Transverse colon (tissue), 4 donors: ENCODE data around the gene NFIA. TPM values are rescaled to one million over a fixed set of nuclear protein-coding genes. Genes with fewer than 3 reads are reported as not detected.

Experiments used
- DNase-seq: peaks from one replicate; pipeline ENCODE4 v3.0.0-alpha.2; 2019
- H3K27ac ChIP-seq, 4 donors: fragments of 200-600 bp; sonication (generic); 2 replicates each; pipeline ENCODE4 v1.5.1; 2016 to 2018; ENCODE audit warnings: inconsistent platforms in 4 of 4
- H3K27me3 ChIP-seq: fragments of 200-600 bp; sonication (generic); 2 replicates; pipeline ENCODE4 v1.5.1; 2017; ENCODE audit warnings: inconsistent platforms
- H3K36me3 ChIP-seq, 4 donors: fragments of 200-600 bp; sonication (generic); 2 replicates each; pipeline ENCODE4 v1.5.1; 2017 to 2019; ENCODE audit warnings: inconsistent platforms in 4 of 4
- H3K4me1 ChIP-seq, 4 donors: fragments of 200-600 bp; sonication (generic); 2 replicates each; pipeline ENCODE4 v1.5.1; 2017 to 2020; ENCODE audit warnings: inconsistent platforms in 4 of 4
- H3K4me3 ChIP-seq, 4 donors: fragments of 200-600 bp; sonication (generic); 1 replicate in 1 of 4; 2 replicates in 3 of 4; pipeline versions ENCODE4 v1.5.1 to v1.6.1; 2017 to 2019; ENCODE audit warnings: inconsistent platforms in 4 of 4
- H3K9me3 ChIP-seq, 2 donors: fragments of 200-600 bp; sonication (generic); 2 replicates each; pipeline ENCODE4 v1.5.1; 2017 to 2019; ENCODE audit warnings: inconsistent platforms in 2 of 2
- CTCF ChIP-seq, 5 experiments: fragments of 200-600 bp in 3 of 5; fragments of 450-650 bp in 2 of 5; sonication (generic) in 3 of 5; IDR thresholded peaks; 1 replicate in 2 of 5; 2 replicates in 3 of 5; pipeline ENCODE4 v1.5.1; 2016 to 2017; ENCODE audit warnings: antibody characterized with exemption in 5 of 5, inconsistent platforms in 3 of 5, mild to moderate bottlenecking in 2 of 5, moderate library complexity in 1 of 5
- EP300 ChIP-seq: sonication (generic); formaldehyde crosslinking; IDR thresholded peaks from one replicate; pipeline ENCODE4 v1.6.1; 2017; ENCODE audit warnings: antibody characterized with exemption, low read depth
- POLR2A ChIP-seq: fragments of 450-650 bp; IDR thresholded peaks from one replicate; pipeline ENCODE4 v1.6.1; 2016; ENCODE audit warnings: antibody characterized with exemption, mild to moderate bottlenecking, moderate library complexity
- POLR2AphosphoS5 ChIP-seq, 3 donors: sonication (generic); formaldehyde crosslinking; IDR thresholded peaks; one replicate each; pipeline ENCODE4 v1.6.1; 2016; ENCODE audit warnings: antibody characterized with exemption in 3 of 3
- WGBS, 2 donors: methylation state at CpG; one replicate each; pipeline ENCODE4 v1.1.5; 2018; ENCODE audit warnings: low coverage in 1 of 2; 5-methylcytosine and 5-hydroxymethylcytosine counted together
- in situ Hi-C, 4 donors: fragments of 200-750 bp; cut with MboI; loops; one replicate each; pipeline versions ENCODE4 v1.15.0 to v1.15.1; 2017; ENCODE audit warnings: low sequenced_read_pairs in 3 of 4, low pct_ligation_motif_present in 1 of 4, low pct_unique_long_range_greater_than_20kb in 1 of 4
- intact Hi-C: fragments of 100-400 bp; cut with DNase I; formaldehyde crosslinking; loops from one replicate; pipeline ENCODE4 v1.15.1; 2023; ENCODE audit warnings: low total_unique reads
- total RNA-seq, 4 donors: library from RNA; depleted of rRNA; stranded (reverse); fragments of >200 nt; gene quantifications; one replicate each; pipeline ENCODE4 v1.1.0, GENCODE V29; 2016

The NFIA gene
- total RNA-seq, 4 donors from 2014 or later: 17.3 to 37.2 (median 29.8) TPM

GRCh38 chr1:61379693-61380092, 297.3 kb downstream of the NFIA start:
- TF ChIP-seq EP300: no peak
- no peak for TF ChIP-seq POLR2A
- no peak for TF ChIP-seq POLR2AphosphoS5 (IDR thresholded peaks at IDR 0.05)
- TF ChIP-seq CTCF (IDR thresholded peaks at IDR 0.05): no peak
- 60 to 89% methylated on average over 1 to 2 of the region's 2 CpGs for WGBS, 2 donors

GRCh38 chr1:61380561-61380960, 298.2 kb downstream of the NFIA start:
- H3K9me3 ChIP-seq: no peaks in the 10 kb centered on the region
- H3K36me3 ChIP-seq: peaks cover 0 to 8% (median 2%) of the 10 kb centered on the region in 4 donors
- no peaks in the 10 kb centered on the region for H3K27me3 ChIP-seq
- TF ChIP-seq EP300: no peak
- no peak for TF ChIP-seq POLR2AphosphoS5 (IDR thresholded peaks at IDR 0.05)
- TF ChIP-seq CTCF (IDR thresholded peaks at IDR 0.05): no peak
- no peak for TF ChIP-seq POLR2A
- intact Hi-C loops: no loop called here
- no peak for DNase-seq
- no peak overlapping the region for H3K27ac ChIP-seq
- H3K4me3 ChIP-seq: no peak overlapping the region
- no peaks in the 10 kb centered on the region for H3K4me1 ChIP-seq
- WGBS, 2 donors: 90 to 93% methylated on average over 3 of the region's 3 CpGs
- in situ Hi-C loops: no loop called here

More at GRCh38 chr1:61379693-61380092, 297.3 kb downstream of the NFIA start:
- no peaks in the 10 kb centered on the region for H3K9me3 ChIP-seq
- H3K36me3 ChIP-seq: peaks cover 0 to 8% (median 2%) of the 10 kb centered on the region in 4 donors
- no peaks in the 10 kb centered on the region for H3K4me1 ChIP-seq
- no peaks in the 10 kb centered on the region for H3K27me3 ChIP-seq
- intact Hi-C loops: no loop called here
- in situ Hi-C loops: no loop called here
- H3K4me3 ChIP-seq: no peak overlapping the region
- DNase-seq: no peak
- no peak overlapping the region for H3K27ac ChIP-seq

- intact Hi-C loops: no loop called here
- Histone ChIP-seq H3K36me3 (peaks cover 0 to 21% (median 3%) of the 10 kb centered on the region in 4 donors), H3K4me3 (no peak overlapping the region), H3K27ac (no peak overlapping the region), H3K27me3 (no peaks in the 10 kb centered on the region), H3K4me1 (peaks cover 0 to 22% (median 2%) of the 10 kb centered on the region in 4 donors), H3K9me3 (peaks cover 0 to 9% of the 10 kb centered on the region in 2 donors)
- no peak for TF ChIP-seq POLR2A
- no peak for TF ChIP-seq POLR2AphosphoS5 (IDR thresholded peaks at IDR 0.05)
- TF ChIP-seq EP300: no peak
- TF ChIP-seq CTCF (IDR thresholded peaks at IDR 0.05): no peak
- in situ Hi-C loops: loop anchor here in 1 of 4 donors (5.0 kb wide), 1 partner anchor 46 kb away; no protein-coding TSS in a partner anchor
- no peak for DNase-seq
- WGBS, 2 donors: 80 to 93% methylated on average over 2 to 3 of the region's 3 CpGs
Measured at GRCh38 chr1:61386323-61386722, 304.0 kb downstream of the NFIA start.

- Histone ChIP-seq H3K4me3 (no peak overlapping the region), H3K36me3 (peaks cover 0 to 21% (median 3%) of the 10 kb centered on the region in 4 donors), H3K27me3 (no peaks in the 10 kb centered on the region), H3K27ac (no peak overlapping the region), H3K4me1 (peaks cover 0 to 22% (median 4%) of the 10 kb centered on the region in 4 donors), H3K9me3 (peaks cover 0 to 9% of the 10 kb centered on the region in 2 donors)
- in situ Hi-C loops (loop anchor here in 1 of 4 donors (5.0 kb wide), 1 partner anchor 46 kb away; no protein-coding TSS in a partner anchor), intact Hi-C loops (no loop called here)
- WGBS, 2 donors: 100% methylated on average over 1 to 2 of the region's 2 CpGs
- no peak for TF ChIP-seq CTCF (IDR thresholded peaks at IDR 0.05)
- TF ChIP-seq POLR2AphosphoS5 (IDR thresholded peaks at IDR 0.05): no peak
- no peak for TF ChIP-seq EP300
- TF ChIP-seq POLR2A: no peak
- DNase-seq: no peak
Measured at GRCh38 chr1:61386770-61387169, 304.4 kb downstream of the NFIA start.
